Measurements from ENCODE around the gene TMEM63C. TPM values are rescaled to one million over a fixed set of nuclear protein-coding genes. Genes with fewer than 3 reads are reported as not detected.
"Not testable (repeated sequence)": the region's sequence is repeated elsewhere in the genome, so short reads cannot be mapped to it uniquely, and the experiment has no call there.

The TMEM63C gene
- total and polyA plus RNA-seq, 7 donors = 0.04 to 0.58 (median 0.21) TPM; not detected in 3

GRCh38 chr14:77276295-77276935 is 94.8 kb downstream of the TMEM63C start:
- no peak for DNase-seq
- Histone ChIP-seq H3K27me3 (ENCODE audit: insufficient read depth in 3 of 3, low read length in 2 of 3) (peaks cover 0 to 17% (median 11%) of the 10 kb centered on the region in 3 donors), H3K4me3 (no peak overlapping the region), H3K9me3 (no peaks in the 10 kb centered on the region), H3K27ac (no peak overlapping the region), H3K36me3 (ENCODE audit: insufficient read depth in 1 of 2, low read depth in 1 of 2) (peaks cover 4 to 53% of the 10 kb centered on the region in 2 donors), H3K4me1 (no peaks in the 10 kb centered on the region)
- no peak for ATAC-seq
- no peak for TF ChIP-seq CTCF (IDR thresholded peaks at IDR 0.05)
- 81 to 85% (median 83%) methylated on average over 15 of the region's 15 CpGs for WGBS, 3 donors
- intact Hi-C loops (cut with DNase I) = no loop called here

DNA sequence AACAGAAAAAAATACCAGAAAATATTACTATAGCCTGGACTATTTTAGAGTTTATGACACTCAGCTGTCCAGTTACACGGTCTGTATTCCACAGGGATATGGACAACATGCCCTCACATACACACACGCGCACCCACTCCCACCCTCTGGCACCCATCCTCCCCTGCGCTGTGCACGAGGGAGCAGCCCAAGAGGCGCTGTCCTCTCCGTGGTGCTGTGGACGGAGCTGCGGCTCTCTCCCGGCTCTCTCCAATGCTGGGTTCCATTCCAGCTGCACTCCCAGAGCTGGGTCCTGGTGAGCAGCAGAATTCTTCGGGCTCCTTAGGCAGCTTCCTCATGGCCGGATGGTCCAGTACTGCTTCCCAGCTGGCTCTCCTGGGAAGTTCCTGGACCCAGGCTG is 95.4 kb downstream of the TMEM63C start:
- 86 to 89% (median 88%) methylated on average over 12 of the region's 12 CpGs for WGBS, 3 donors
- Histone ChIP-seq H3K4me3 (no peak overlapping the region), H3K27me3 (ENCODE audit: insufficient read depth in 3 of 3, low read length in 2 of 3) (peaks cover 0 to 12% (median 10%) of the 10 kb centered on the region in 3 donors), H3K27ac (no peak overlapping the region), H3K36me3 (ENCODE audit: insufficient read depth in 1 of 2, low read depth in 1 of 2) (peaks cover 4 to 59% of the 10 kb centered on the region in 2 donors), H3K4me1 (no peaks in the 10 kb centered on the region), H3K9me3 (no peaks in the 10 kb centered on the region)
- DNase-seq = no peak
- intact Hi-C loops (cut with DNase I) = no loop called here
- TF ChIP-seq CTCF (IDR thresholded peaks at IDR 0.05) = no peak
- no peak for ATAC-seq

DNA sequence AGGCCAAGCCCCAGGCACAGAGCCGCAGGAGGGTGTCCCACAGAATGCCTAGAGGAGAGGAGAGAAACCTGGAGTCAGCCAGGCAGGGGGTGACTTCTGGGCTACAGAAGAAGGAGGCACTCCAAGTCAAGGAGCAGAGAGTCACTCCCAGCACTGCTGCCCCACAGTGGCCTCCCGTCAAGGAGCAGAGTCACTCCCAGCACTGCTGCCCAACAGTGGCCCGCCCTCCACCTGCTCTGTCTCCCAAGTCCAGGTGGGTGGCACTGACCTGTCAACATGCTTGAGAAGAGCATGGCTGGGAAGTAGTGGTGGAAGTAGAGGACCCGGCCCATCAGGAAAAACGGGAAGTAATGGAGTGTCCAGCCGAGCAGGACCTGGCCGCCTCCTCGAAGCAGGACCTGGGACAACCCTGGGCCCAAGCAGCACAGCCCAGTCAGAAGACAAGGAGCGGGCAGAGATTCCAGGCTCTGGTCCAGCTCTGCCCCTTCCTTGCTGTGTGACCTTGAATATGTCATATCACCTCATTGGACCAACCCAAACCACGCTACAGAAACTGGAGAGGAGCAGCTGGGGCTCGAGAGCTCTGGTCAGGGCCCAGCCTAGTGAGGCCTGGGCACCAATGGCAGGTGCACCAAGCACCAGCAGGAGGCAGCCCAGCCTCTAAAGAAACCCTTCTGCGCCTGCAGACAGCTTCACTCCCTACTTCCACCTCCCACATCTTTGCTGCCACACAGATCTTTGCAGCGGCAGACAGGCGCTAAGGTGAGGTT is 97.0 kb downstream of the TMEM63C start:
- H3K4me3 ChIP-seq = no peak overlapping the region
- H3K27me3 ChIP-seq (ENCODE audit: insufficient read depth in 3 of 3, low read length in 2 of 3) = peaks cover 0 to 4% (median 0%) of the 10 kb centered on the region in 3 donors
- TF ChIP-seq CTCF (IDR thresholded peaks at IDR 0.05) = no peak
- H3K9me3 ChIP-seq = no peaks in the 10 kb centered on the region
- ATAC-seq (no peak), DNase-seq (no peak)
- H3K36me3 ChIP-seq (ENCODE audit: insufficient read depth in 1 of 2, low read depth in 1 of 2) = peaks cover 10 to 75% of the 10 kb centered on the region in 2 donors
- WGBS, 3 donors = 95 to 96% (median 95%) methylated on average over 14 of the region's 14 CpGs
- no peaks in the 10 kb centered on the region for H3K4me1 ChIP-seq
- intact Hi-C loops (cut with DNase I) = no loop called here
- H3K27ac ChIP-seq = no peak overlapping the region

GRCh38 chr14:77279719-77280118 is 98.1 kb downstream of the TMEM63C start:
- H3K4me3 ChIP-seq = no peak overlapping the region
- no peak overlapping the region for H3K27ac ChIP-seq
- intact Hi-C loops (cut with DNase I) = no loop called here
- no peaks in the 10 kb centered on the region for H3K27me3 ChIP-seq (ENCODE audit: insufficient read depth in 3 of 3, low read length in 2 of 3)
- ATAC-seq (no peak), DNase-seq (no peak)
- TF ChIP-seq CTCF (IDR thresholded peaks at IDR 0.05) = no peak
- no peaks in the 10 kb centered on the region for H3K9me3 ChIP-seq
- 91 to 95% (median 93%) methylated on average over 13 of the region's 13 CpGs for WGBS, 3 donors
- H3K4me1 ChIP-seq = no peaks in the 10 kb centered on the region
- H3K36me3 ChIP-seq (ENCODE audit: insufficient read depth in 1 of 2, low read depth in 1 of 2) = peaks cover 13 to 86% of the 10 kb centered on the region in 2 donors

DNA sequence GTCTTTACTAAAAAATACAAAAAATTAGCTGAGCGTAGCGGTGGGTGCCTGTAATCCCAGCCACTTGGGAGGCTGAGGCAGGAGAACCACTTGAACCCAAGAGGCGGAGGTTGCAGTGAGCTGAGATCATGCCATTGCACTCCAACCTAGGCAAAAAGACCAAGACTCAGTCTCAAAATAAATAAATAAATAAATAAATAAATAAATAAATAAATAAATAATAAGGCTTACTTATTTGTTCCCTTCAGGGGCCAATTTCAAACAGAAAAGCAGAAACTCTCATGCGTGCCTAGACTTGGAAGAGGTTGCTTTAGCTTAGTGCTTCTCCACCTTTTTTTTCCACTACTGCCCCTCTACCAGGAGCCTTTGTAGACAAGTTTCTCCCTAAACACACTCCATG is 99.3 kb downstream of the TMEM63C start:
- 98 to 99% (median 98%) methylated on average over 4 of the region's 4 CpGs for whole genome bisulfite sequencing, 3 donors
- ATAC-seq; H3K9me3 ChIP-seq; H3K27me3 ChIP-seq (ENCODE audit: insufficient read depth in 3 of 3, low read length in 2 of 3); DNase-seq; H3K27ac ChIP-seq; intact Hi-C loops (cut with DNase I); H3K4me3 ChIP-seq; H3K4me1 ChIP-seq: not testable (repeated sequence)
- peaks cover 14 to 98% of the 10 kb centered on the region in 2 donors for H3K36me3 ChIP-seq (ENCODE audit: insufficient read depth in 1 of 2, low read depth in 1 of 2)

Data from psoas muscle (tissue), 8 donors.